Fibroblast of skin of abdomen (primary cell): Measurements from ENCODE around the gene LIN52.

ENCODE experiments used
- DNase-seq: peaks from one replicate; pipeline ENCODE4 v3.0.0-alpha.2; 2013

Gene LIN52

GRCh38 chr14:74238974-74239847, 154.5 kb downstream of the LIN52 start, which contains the start of gene VSX2:
Gene VSX2, plus strand, starts transcription at chr14:74239449. Its CDS starts 113 bp downstream, at chr14:74239562.
- DNase-seq: no peak

GRCh38 chr14:74239848-74240793, 155.4 kb downstream of the LIN52 start:
- no peak for DNase-seq

GRCh38 chr14:74240794-74241651, 156.3 kb downstream of the LIN52 start:
- no peak for DNase-seq

DNA sequence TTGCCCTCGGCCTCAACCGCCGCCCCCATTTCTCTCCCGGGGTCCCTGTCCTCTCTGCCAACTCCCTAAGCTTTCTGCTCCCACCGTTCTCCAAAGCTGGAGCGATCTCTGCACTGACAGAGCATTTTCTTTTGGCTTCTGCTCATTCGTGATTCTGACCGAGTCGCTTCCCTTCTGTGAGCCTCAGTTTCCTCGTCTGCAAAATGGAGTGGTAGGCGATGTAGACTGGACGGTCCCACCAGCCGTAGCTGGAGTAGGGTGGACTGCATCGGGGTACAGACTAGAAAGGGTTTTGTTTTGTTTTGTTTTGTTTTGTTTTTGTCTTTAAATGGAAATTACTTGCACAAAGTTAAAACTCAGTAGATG, 156.9 kb downstream of the LIN52 start:
- DNase-seq: no peak

DNA sequence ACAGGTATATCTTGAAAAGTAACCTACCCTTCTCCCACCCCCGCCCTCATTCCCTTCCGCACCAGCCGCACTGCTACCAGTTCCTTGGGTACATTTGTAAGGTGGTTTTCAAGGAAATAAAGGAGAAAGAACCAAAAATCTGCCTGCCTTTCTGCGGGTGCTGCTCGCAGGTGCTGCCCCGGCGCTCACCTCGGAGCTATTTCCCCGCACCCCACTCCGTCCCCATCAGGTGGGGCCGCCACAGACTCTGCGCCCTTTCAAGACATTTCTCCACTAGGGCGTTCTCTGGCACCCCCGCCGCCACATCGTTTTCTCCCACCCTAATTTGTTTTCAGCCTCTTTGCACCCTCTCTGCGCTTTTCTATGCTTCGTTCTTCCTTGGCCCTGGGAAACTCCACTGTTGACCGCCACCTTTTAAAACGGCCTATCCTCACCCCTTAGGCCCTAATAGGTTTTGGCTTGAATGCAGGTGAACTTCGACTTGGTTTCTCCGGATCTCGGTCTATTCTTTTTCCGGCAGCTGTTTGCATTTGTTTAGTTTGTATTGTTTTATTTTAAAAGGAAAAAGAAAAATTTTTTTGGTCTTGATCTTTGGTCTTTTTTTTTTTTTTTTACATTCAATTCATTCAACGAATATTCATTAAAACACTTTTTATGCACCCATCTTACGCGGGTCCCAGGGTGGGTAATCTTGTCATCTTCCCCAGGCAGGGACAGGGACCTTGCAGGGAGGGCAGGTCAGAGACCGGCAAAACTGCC, 157.4 kb downstream of the LIN52 start:
- DNase-seq: no peak

- no peak for DNase-seq
Observed at GRCh38 chr14:74242780-74243042, 158.0 kb downstream of the LIN52 start.

DNA sequence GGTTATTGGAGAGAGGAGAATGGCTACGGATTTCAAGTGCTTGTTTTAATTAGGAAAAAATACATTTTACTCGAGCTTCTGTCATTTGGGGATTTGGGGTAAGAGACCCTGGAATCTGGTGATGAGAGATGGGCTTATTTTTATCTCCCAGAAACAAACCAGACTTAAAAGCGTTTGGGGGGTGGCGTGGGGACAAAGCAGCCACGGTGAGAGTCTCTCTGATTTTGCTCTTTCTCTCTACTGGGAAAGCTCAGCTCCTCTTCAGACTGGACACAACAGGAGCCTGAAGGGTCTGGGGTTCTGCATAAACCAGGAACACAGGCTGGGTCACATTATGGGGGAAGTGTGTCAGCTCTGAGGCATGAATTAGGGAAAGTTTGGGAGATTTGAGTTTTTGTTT, 158.3 kb downstream of the LIN52 start:
- no peak for DNase-seq

DNA sequence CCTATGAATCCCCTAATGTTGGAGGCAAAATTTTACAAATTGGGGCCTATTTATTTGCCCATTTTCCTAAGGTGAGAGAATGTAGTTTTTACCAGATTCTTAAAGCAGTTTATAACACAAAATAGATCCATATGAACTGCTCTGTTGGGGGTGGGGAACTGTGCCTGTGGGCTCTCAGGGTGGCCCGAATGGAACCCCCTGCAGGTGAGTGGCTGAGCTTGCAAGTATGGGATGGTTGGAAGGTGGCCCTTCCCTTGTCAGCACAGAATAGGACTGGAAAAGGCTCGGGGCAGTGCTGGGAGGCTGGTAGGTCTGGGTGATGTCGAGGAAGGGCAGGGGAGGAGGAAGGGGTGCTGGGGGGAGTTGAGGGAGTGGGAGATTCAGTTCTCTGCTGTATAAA, 159.4 kb downstream of the LIN52 start:
- no peak for DNase-seq

DNA sequence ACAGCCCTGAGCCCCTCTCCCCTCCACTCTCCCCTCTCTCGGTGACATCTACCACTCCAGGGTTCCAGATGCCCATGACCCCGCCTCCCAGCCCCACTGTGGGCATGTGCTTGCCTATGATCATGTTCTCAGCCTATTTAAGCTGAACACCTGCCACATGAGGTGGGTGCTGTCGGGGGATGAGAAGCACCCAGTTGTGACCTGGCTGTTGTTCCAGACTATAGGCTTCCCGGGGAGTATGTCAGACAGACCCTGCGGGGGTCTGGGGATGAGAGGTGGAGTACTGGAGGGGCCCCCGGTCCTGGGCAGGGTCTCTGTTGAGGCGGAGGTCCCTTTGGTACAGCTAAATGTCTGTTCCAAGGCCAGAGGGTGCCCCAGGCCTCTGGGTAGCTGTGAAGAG, 160.5 kb downstream of the LIN52 start:
- DNase-seq: no peak

- no peak for DNase-seq
Observed at GRCh38 chr14:74246542-74246941, 161.8 kb downstream of the LIN52 start.

DNA sequence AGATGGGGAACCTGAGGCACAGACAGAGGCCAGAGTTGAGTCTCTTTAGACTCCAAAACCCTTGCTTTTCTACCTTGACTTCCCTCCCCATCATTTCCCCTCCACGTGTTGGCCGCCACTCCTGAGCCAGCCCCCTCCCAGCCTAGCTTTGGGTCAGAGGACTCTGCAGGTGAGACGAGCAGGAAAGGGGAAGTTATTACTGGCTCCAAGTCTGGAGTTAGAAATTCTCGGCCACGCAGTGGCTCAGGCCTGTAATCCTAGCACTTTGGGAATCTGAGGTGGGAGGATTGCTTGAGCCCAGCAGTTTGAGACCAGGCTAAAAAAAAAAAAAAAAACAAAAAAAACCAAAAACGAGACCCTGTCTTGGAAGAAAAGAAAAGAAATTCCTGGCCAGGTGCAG, 163.3 kb downstream of the LIN52 start:
- DNase-seq: no peak

- DNase-seq: no peak
Observed at GRCh38 chr14:74249433-74250375, 164.9 kb downstream of the LIN52 start.
